ENCODE measurements around the gene EGLN3.

DNA sequence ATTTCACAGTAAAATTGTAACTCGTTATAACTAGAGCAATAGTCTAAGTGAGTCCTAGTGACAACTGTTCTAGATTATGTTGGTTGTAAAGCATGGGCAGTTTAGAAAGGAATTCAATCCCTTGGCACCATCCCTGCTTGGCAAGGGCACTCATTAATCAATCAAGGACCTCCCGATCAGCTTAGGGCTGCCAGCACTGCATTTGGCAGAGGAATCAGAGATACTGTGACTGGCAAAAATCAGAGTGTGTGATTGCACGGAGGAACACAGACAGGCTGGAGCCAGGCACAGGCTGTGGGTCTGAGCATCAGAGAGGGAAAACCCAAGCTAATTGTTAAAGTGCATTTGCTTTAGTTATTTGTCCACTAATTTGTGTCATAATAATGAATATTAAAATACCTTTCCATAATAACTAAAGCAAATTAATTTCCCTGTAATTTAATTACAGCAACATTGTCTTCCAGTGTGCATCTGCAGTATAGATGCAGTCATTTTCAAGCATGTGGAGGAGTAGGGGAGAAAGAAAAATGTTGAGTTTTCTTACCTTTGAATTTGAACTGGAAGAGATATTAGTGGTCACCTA is 3.2 kb upstream of the EGLN3 start:
- TF ChIP-seq POLR2A (IDR thresholded peaks at IDR 0.05) (no peak), POLR2AphosphoS5 (IDR thresholded peaks at IDR 0.05; ENCODE audit: insufficient read depth in 1 of 2, low read depth in 1 of 2) (no peak)
- TF ChIP-seq, protein P1, sequence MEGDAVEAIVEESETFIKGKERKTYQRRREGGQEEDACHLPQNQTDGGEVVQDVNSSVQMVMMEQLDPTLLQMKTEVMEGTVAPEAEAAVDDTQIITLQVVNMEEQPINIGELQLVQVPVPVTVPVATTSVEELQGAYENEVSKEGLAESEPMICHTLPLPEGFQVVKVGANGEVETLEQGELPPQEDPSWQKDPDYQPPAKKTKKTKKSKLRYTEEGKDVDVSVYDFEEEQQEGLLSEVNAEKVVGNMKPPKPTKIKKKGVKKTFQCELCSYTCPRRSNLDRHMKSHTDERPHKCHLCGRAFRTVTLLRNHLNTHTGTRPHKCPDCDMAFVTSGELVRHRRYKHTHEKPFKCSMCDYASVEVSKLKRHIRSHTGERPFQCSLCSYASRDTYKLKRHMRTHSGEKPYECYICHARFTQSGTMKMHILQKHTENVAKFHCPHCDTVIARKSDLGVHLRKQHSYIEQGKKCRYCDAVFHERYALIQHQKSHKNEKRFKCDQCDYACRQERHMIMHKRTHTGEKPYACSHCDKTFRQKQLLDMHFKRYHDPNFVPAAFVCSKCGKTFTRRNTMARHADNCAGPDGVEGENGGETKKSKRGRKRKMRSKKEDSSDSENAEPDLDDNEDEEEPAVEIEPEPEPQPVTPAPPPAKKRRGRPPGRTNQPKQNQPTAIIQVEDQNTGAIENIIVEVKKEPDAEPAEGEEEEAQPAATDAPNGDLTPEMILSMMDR (IDR thresholded peaks at IDR 0.05), result no peak
